Measurements from ENCODE around the gene SSH2. TPM values are rescaled to one million over a fixed set of nuclear protein-coding genes. Genes with fewer than 3 reads are reported as not detected.

Gene SSH2
- polyA plus RNA-seq, 1 experiment, result 24.1 TPM

DNA sequence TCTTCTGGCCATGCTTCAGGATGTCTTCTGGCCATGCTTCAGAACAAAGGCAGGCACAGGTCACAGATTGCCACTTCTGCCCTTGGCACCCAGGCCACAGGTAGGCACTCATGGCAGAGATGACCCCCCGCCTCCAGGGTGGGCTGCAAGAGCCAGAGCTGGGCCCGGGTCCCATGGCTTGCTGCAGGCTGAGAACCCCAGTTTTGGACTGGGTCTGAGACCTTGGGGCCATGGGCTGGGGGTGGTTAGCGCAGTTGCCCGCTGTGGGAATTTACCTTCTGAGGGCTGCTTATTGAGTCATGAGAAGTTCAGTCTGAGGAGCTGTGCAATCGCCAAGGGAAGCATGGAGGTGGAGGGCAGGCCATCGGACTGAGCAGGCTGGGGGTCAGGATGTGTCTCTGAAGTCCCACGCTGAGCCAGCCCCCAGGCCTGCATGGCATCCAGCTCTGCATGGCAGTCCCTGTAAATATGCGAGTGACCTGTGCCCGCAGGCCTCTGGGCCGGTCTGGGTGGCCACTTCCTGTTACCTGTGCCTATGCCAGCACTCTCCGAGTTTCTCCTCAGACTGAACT lies 335.4 kb downstream of the SSH2 start:
- ChIA-PET POLR2A (no interaction called here), CTCF (interaction anchor here (0.7 to 1.0 kb wide), 2 partner anchors 184 to 499 kb away, joined by 3 to 5 read pairs; no protein-coding TSS in a partner anchor)
- no peak overlapping the region for H3K27ac ChIP-seq (ENCODE audit: low read depth, low read length)
- no peak overlapping the region for H3K4me3 ChIP-seq (ENCODE audit: low read depth, low read length)
- DNase-seq (ENCODE audit: low read depth, low spot score), result no peak
- H3K9me3 ChIP-seq (ENCODE audit: control insufficient read depth, insufficient read depth, low read length), result no peaks in the 10 kb centered on the region; the same call in 1 of the 2 replicates
- TF ChIP-seq, protein P1, sequence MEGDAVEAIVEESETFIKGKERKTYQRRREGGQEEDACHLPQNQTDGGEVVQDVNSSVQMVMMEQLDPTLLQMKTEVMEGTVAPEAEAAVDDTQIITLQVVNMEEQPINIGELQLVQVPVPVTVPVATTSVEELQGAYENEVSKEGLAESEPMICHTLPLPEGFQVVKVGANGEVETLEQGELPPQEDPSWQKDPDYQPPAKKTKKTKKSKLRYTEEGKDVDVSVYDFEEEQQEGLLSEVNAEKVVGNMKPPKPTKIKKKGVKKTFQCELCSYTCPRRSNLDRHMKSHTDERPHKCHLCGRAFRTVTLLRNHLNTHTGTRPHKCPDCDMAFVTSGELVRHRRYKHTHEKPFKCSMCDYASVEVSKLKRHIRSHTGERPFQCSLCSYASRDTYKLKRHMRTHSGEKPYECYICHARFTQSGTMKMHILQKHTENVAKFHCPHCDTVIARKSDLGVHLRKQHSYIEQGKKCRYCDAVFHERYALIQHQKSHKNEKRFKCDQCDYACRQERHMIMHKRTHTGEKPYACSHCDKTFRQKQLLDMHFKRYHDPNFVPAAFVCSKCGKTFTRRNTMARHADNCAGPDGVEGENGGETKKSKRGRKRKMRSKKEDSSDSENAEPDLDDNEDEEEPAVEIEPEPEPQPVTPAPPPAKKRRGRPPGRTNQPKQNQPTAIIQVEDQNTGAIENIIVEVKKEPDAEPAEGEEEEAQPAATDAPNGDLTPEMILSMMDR (IDR thresholded peaks at IDR 0.05; ENCODE audit: low read depth, low read length), result no peak
- no peaks in the 10 kb centered on the region for H3K27me3 ChIP-seq (ENCODE audit: control insufficient read depth, insufficient read depth, low read length)

DNA sequence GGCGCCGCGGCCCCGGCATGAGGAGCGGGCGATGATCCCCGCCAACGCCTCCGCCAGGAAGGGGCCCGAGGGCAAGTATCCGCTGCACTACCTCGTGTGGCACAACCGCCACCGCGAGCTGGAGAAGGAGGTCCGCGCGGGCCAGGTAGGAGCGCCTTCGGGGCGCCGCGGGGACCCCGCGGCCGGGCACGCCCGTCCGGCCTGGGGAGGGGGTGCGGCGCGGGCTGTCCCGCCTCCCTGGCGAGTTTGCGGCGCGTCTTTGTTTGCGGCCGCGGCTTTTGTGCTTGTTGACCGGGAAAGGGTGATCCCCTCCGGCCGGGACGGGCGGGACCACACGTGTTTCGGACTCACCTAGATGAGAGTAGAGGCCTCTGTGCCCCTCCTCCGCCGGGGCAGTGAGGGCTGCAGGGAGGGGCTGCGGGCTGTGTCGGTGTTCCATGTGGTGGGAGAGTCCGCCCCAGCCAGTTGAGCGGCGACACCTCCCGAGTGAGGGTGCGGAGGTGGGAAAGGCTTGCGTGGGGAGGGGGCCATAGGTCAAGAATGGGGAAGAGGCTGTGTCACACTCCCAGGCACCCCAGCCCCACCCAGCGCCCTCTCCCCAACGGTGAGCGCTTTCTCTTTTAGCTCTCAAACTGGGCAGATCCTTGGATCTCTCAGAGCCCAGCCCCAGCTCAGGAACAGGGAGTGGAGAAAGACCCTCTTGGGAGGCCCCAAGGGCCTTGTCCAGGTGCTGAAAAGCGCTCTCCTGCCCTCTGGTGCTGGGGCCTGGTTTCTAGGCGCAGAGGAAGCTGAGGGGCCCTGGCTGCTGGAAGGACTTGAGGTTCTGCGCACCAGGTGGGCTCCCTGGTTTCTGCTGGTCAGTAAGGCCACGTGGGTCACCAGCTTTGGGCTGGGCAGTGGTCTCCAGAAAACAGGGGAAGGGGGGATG lies 336.2 kb downstream of the SSH2 start:
- CTCF ChIA-PET, result interaction anchor here (0.7 to 1.9 kb wide), 4 partner anchors 24 to 499 kb away, joined by 3 to 18 read pairs (median 4); no protein-coding TSS in a partner anchor
- H3K27ac ChIP-seq (ENCODE audit: low read depth, low read length), result no peak overlapping the region
- peak overlapping the region; percentile 64 for H3K4me3 ChIP-seq (ENCODE audit: low read depth, low read length)
- POLR2A ChIA-PET, result interaction anchor here (1.5 kb wide), 1 partner anchor 21 kb away, joined by 8 read pairs; no protein-coding TSS in a partner anchor
- no peaks in the 10 kb centered on the region; the same call in 1 of the 2 replicates for H3K9me3 ChIP-seq (ENCODE audit: control insufficient read depth, insufficient read depth, low read length)
- DNase-seq (ENCODE audit: low read depth, low spot score), result no peak
- TF ChIP-seq, protein P1 (IDR thresholded peaks at IDR 0.05; ENCODE audit: low read depth, low read length), result peak; percentile 34
- H3K27me3 ChIP-seq (ENCODE audit: control insufficient read depth, insufficient read depth, low read length), result no peaks in the 10 kb centered on the region

DNA sequence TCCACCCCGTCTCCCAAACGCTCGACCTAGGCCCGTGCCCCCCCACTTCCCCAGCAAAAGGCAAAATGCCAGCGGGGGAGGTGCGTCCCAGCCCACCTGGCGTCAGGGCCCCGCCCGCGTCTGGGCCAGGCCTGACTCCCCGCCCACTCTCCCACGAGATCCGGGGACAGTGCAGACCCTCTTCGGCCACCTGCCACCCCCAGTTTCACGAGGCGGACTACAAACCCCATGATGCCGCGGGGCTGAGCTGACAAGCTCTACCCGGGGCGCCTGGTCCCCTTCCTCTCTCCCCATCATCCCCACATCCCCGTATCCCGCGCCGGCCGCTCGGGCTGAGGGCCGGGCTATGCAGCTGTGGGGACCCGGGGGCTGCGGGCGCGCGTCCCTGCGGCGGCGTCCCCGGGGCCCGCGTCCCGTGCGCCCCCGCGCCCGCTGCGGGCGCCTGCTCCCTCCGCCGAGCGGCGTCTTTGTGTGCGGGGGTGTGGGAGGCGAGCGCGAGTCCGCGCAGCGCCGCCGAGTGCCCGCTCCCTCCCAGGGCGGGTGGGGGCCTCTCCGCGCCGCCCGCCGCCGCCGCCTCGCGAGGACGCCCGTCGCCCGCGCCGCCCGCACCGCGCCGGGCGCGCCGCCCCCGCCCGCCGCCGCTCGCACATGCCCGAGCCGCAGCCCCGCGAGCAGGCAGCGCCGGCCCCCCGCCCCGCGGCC lies 337.0 kb downstream of the SSH2 start, which contains the start of gene ANKRD13B:
Gene ANKRD13B (plus strand): TSS at position 283 of the 702 bp plus-strand sequence. CDS start 490 bp downstream, outside the sequence.
- ChIA-PET POLR2A (interaction anchor here (0.5 to 1.5 kb wide), 2 partner anchors 22 to 80 kb away, joined by 4 to 8 read pairs; no protein-coding TSS in a partner anchor), CTCF (interaction anchor here (1.2 to 2.4 kb wide), 7 partner anchors 12 to 338 kb away, joined by 4 to 23 read pairs (median 9); partner anchors contain the start of gene TP53I13)
- DNase-seq (ENCODE audit: low read depth, low spot score), result no peak
- no peak within 1 kb of the TSS for H3K27ac ChIP-seq (ENCODE audit: low read depth, low read length)
- H3K9me3 ChIP-seq (ENCODE audit: control insufficient read depth, insufficient read depth, low read length), result no peaks in the 10 kb centered on the region; the same call in 1 of the 2 replicates
- no peaks in the 10 kb centered on the region for H3K27me3 ChIP-seq (ENCODE audit: control insufficient read depth, insufficient read depth, low read length)
- TF ChIP-seq, protein P1 (IDR thresholded peaks at IDR 0.05; ENCODE audit: low read depth, low read length), result no peak
- H3K4me3 ChIP-seq (ENCODE audit: low read depth, low read length), result peak within 1 kb of the TSS; percentile 64

DNA sequence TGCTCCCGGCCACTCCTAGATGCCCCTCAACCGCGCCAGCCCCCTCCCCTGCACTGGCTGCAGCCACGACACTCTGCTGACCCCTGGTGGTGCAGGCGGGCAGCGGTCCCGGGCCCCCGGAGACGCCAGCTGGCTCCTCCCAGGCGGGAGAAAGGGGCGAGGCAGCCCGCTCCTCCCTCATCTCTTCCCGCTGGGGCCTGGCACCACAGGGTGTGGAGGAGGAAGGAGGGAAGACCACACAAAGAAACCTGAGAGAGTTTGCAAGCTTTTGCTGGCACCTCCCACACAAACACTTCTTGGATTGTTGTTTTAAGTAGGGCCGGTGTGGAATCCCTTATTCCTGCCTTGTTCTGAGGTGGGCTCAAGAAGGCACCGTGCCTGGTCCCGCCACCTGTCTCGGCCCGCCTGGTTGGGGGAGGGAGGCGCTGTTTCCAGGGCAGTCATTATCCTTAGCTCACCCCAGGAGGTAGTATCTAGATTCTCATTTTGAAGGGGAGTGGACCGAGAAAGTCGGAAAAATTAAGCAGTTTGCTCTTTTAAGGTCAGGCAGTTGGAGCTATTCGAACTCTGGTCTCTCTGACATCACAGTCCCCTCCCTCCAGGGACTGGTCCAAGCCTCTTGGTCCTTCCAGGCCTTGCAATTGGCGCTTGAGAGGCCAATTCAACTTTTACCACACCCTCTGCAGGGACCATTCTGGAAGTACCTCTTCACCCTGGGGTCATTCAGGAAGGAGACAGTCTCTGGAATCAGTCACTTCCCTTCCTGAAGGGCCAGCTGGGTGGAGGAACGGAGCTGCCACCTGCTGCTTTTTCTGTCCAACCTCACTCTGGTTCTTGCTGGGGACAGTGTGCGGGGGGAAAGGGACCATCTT lies 338.1 kb downstream of the SSH2 start:
- CTCF ChIA-PET, result interaction anchor here (0.6 to 2.4 kb wide), 16 partner anchors 8 to 468 kb away, joined by 3 to 23 read pairs (median 4); partner anchors contain the start of gene TP53I13
- no peak for DNase-seq (ENCODE audit: low read depth, low spot score)

More for the DNA sequence above, 338.1 kb downstream of the SSH2 start:
- TF ChIP-seq, protein P1 (IDR thresholded peaks at IDR 0.05; ENCODE audit: low read depth, low read length), result peak; percentile 98
- peak overlapping the region; percentile 65 for H3K27ac ChIP-seq (ENCODE audit: low read depth, low read length)
- H3K9me3 ChIP-seq (ENCODE audit: control insufficient read depth, insufficient read depth, low read length), result no peaks in the 10 kb centered on the region; the same call in 1 of the 2 replicates
- POLR2A ChIA-PET, result interaction anchor here (0.5 to 1.5 kb wide), 4 partner anchors 12 to 298 kb away, joined by 3 to 8 read pairs (median 4); partner anchors contain the start of gene NUFIP2
- H3K27me3 ChIP-seq (ENCODE audit: control insufficient read depth, insufficient read depth, low read length), result no peaks in the 10 kb centered on the region
- peak overlapping the region; percentile 44 for H3K4me3 ChIP-seq (ENCODE audit: low read depth, low read length)

Data from AG04450 (cell line).